Kidney (tissue), 14 donors: ENCODE results near the gene HES6. TPM values are rescaled to one million over a fixed set of nuclear protein-coding genes. Genes with fewer than 3 reads are reported as not detected.

Experiments used
- DNase-seq, 5 donors: peaks; one replicate each; pipeline ENCODE4 v3.0.0-alpha.2; 2013 to 2020
- FAIRE-seq: peaks from 2 replicates; lab custom pipeline; 2012; peaks lifted over from hg19 to GRCh38; lab: Jason Lieb, UNC
- H3K27ac ChIP-seq, 2 donors: one replicate each; pipeline ENCODE4 v1.7.0; 2013; ENCODE audit warnings: low read depth in 2 of 2, low read length in 2 of 2, inconsistent platforms in 1 of 2
- H3K27me3 ChIP-seq: one replicate; pipeline ENCODE4 v1.7.1; 2013; ENCODE audit warnings: low read length, inconsistent platforms; ENCODE audit not compliant: control insufficient read depth, insufficient read depth
- H3K36me3 ChIP-seq, 3 donors: one replicate each; pipeline versions ENCODE4 v1.7.0 to v1.7.1; 2013; ENCODE audit warnings: low read length in 3 of 3, control low read depth in 1 of 3, inconsistent platforms in 1 of 3; ENCODE audit not compliant: insufficient read depth in 3 of 3, control insufficient read depth in 2 of 3
- H3K4me1 ChIP-seq, 3 donors: one replicate each; pipeline versions ENCODE4 v1.7.0 to v1.7.1; 2013; ENCODE audit warnings: low read length in 3 of 3, inconsistent platforms in 1 of 3, low read depth in 1 of 3; ENCODE audit not compliant: control insufficient read depth in 2 of 3, insufficient read depth in 2 of 3
- H3K4me3 ChIP-seq, 3 donors: one replicate each; pipeline versions ENCODE4 v1.7.0 to v1.8.1; 2013; ENCODE audit warnings: low read length in 3 of 3, control low read depth in 1 of 3, inconsistent platforms in 1 of 3
- H3K9ac ChIP-seq, 3 donors: one replicate each; pipeline versions ENCODE4 v1.7.0 to v1.7.1; 2013; ENCODE audit warnings: low read length in 3 of 3, control low read depth in 1 of 3, inconsistent platforms in 1 of 3
- H3K9me3 ChIP-seq, 3 donors: one replicate each; pipeline versions ENCODE4 v1.7.0 to v1.7.1; 2013; ENCODE audit warnings: low read length in 3 of 3, control low read depth in 1 of 3, inconsistent platforms in 1 of 3; ENCODE audit not compliant: control insufficient read depth in 2 of 3, insufficient read depth in 1 of 3
- CTCF ChIP-seq: IDR thresholded peaks from 3 replicates; pipeline ENCODE4 v1.5.1; 2012; ENCODE audit warnings: mild to moderate bottlenecking, moderate library complexity, borderline replicate concordance; ENCODE audit not compliant: insufficient read depth; ENCODE audit errors: extremely low read depth
- intact Hi-C: fragments of 100-400 bp; cut with DNase I; formaldehyde crosslinking; loops from one replicate; pipeline ENCODE4 v1.11.1; 2022
- polyA plus RNA-seq: library from polyadenylated mRNA; stranded (reverse); fragments of 350-450 nt; fragmentation: Illumina TruSeq; extraction: RNeasy Lipid Tissue Mini Kit (QIAGEN cat#74804); gene quantifications from one replicate; pipeline ENCODE4 v1.2.3, GENCODE V29; 2014; ENCODE audit warnings: low read depth, low replicate concordance; ENCODE audit not compliant: insufficient read depth
- total RNA-seq: library from RNA; stranded (reverse); fragmentation: NEBNext Ultra II Directional; extraction: Animal tissue kit (Norgen Biotek cat#: 25700); gene quantifications from one replicate; pipeline ENCODE4 v1.2.1, GENCODE V29; 2021
- donor health status: control.
- donor health status: control.
- donor health status: control.
- donor health status: control.
- donor health status: control.
- donor health status: DM: yes; HTN: yes; CAD: no.
- donor health status: Normal renal cell carcinoma (clear cell type).

HES6 gene
- total and polyA plus RNA-seq, 2 donors from 2014 or later: 5.2 to 5.5 TPM

GRCh38 chr2:238252766-238253630 is 13.2 kb upstream of the HES6 start:
- no peak overlapping the region for H3K4me3 ChIP-seq
- TF ChIP-seq CTCF: no peak
- no peaks in the 10 kb centered on the region for H3K9me3 ChIP-seq
- H3K9ac ChIP-seq: no peak overlapping the region
- no peak for FAIRE-seq
- peaks cover 2 to 58% (median 36%) of the 10 kb centered on the region in 3 donors for H3K36me3 ChIP-seq
- intact Hi-C loops: no loop called here
- H3K27ac ChIP-seq: no peak overlapping the region
- H3K27me3 ChIP-seq: no peaks in the 10 kb centered on the region
- peaks cover 0 to 6% (median 4%) of the 10 kb centered on the region in 3 donors for H3K4me1 ChIP-seq
- DNase-seq: peak in 2 of 5 donors; percentile 41 to 73

- no peak for FAIRE-seq
- H3K27ac ChIP-seq: no peak overlapping the region
- no peak for TF ChIP-seq CTCF
- no peaks in the 10 kb centered on the region for H3K9me3 ChIP-seq
- H3K36me3 ChIP-seq: peaks cover 2 to 54% (median 37%) of the 10 kb centered on the region in 3 donors
- no peak overlapping the region for H3K4me3 ChIP-seq
- DNase-seq: peak in 2 of 5 donors; percentile 39 to 68
- H3K9ac ChIP-seq: no peak overlapping the region
- peaks cover 0 to 5% (median 3%) of the 10 kb centered on the region in 3 donors for H3K4me1 ChIP-seq
- intact Hi-C loops: no loop called here
- no peaks in the 10 kb centered on the region for H3K27me3 ChIP-seq
Measured at GRCh38 chr2:238251986-238252385, 12.1 kb upstream of the HES6 start.

GRCh38 chr2:238251331-238251730 is 11.5 kb upstream of the HES6 start:
- FAIRE-seq (no peak), DNase-seq (peak in 1 of 5 donors; percentile 50)
- TF ChIP-seq CTCF: no peak
- Histone ChIP-seq H3K9ac (no peak overlapping the region), H3K4me1 (no peaks in the 10 kb centered on the region), H3K27me3 (no peaks in the 10 kb centered on the region), H3K27ac (no peak overlapping the region), H3K9me3 (no peaks in the 10 kb centered on the region), H3K36me3 (peaks cover 2 to 47% (median 40%) of the 10 kb centered on the region in 3 donors), H3K4me3 (no peak overlapping the region)
- intact Hi-C loops: no loop called here
